ENCODE results near the gene OR10V1. TPM values are rescaled to one million over a fixed set of nuclear protein-coding genes. Genes with fewer than 3 reads are reported as not detected.

Gene OR10V1
- not detected in 2 replicates for total RNA-seq

GRCh38 chr11:59713745-59714144 lies at the start of gene OR10V1:
Gene OR10V1 (minus strand): TSS chr11:59713845. CDS start chr11:59713845, 0 bp downstream.

GRCh38 chr11:59754859-59755700 lies 41.4 kb upstream of the OR10V1 start, which contains the start of gene STX3:
Gene STX3 (plus strand): TSS chr11:59755376. CDS start chr11:59755606, 230 bp downstream.

GRCh38 chr11:59668950-59669610 lies 44.6 kb downstream of the OR10V1 start, which contains the start of gene PATL1:
Gene PATL1 (minus strand): TSS chr11:59669037. CDS start chr11:59668895, 142 bp downstream.

Other genes starting within 250 kb of the OR10V1 start
- not detected in 2 replicates for gene OR4D10, start 240.5 kb downstream of the OR10V1 start, total RNA-seq
- 0.16 TPM in 1 of 2 replicates, not detected in the other for gene OR4D11, start 210.3 kb downstream of the OR10V1 start, total RNA-seq
- gene OR4D9, start 202.3 kb downstream of the OR10V1 start, total RNA-seq: not detected in 2 replicates
- 28.4 and 30.3 TPM in 2 replicates for gene OSBP, start 98.1 kb downstream of the OR10V1 start, total RNA-seq
- 15.6 and 15.8 TPM in 2 replicates for gene PATL1, start 44.8 kb downstream of the OR10V1 start, total RNA-seq
- 16.8 and 21.7 TPM in 2 replicates for gene STX3, start 41.5 kb upstream of the OR10V1 start, total RNA-seq
- 25.9 and 26.1 TPM in 2 replicates for gene MRPL16, start 96.9 kb upstream of the OR10V1 start, total RNA-seq
- not detected in 2 replicates for gene CBLIF, start 131.7 kb upstream of the OR10V1 start, total RNA-seq
- gene TCN1, start 152.6 kb upstream of the OR10V1 start, total RNA-seq: not detected in 2 replicates
- not detected in 2 replicates for gene OOSP3, start 164.9 kb upstream of the OR10V1 start, total RNA-seq
- gene OOSP1, start 224.6 kb upstream of the OR10V1 start, total RNA-seq: not detected in 2 replicates